ENCODE results near the gene PPP1R3E. TPM values are rescaled to one million over a fixed set of nuclear protein-coding genes. Genes with fewer than 3 reads are reported as not detected.
A peak's percentile ranks its signal among the peaks of the same experiment; 100 is the strongest.

Gene PPP1R3E
- total and polyA plus RNA-seq, 5 donors, result 6.1 to 15.3 (median 9.6) TPM

DNA sequence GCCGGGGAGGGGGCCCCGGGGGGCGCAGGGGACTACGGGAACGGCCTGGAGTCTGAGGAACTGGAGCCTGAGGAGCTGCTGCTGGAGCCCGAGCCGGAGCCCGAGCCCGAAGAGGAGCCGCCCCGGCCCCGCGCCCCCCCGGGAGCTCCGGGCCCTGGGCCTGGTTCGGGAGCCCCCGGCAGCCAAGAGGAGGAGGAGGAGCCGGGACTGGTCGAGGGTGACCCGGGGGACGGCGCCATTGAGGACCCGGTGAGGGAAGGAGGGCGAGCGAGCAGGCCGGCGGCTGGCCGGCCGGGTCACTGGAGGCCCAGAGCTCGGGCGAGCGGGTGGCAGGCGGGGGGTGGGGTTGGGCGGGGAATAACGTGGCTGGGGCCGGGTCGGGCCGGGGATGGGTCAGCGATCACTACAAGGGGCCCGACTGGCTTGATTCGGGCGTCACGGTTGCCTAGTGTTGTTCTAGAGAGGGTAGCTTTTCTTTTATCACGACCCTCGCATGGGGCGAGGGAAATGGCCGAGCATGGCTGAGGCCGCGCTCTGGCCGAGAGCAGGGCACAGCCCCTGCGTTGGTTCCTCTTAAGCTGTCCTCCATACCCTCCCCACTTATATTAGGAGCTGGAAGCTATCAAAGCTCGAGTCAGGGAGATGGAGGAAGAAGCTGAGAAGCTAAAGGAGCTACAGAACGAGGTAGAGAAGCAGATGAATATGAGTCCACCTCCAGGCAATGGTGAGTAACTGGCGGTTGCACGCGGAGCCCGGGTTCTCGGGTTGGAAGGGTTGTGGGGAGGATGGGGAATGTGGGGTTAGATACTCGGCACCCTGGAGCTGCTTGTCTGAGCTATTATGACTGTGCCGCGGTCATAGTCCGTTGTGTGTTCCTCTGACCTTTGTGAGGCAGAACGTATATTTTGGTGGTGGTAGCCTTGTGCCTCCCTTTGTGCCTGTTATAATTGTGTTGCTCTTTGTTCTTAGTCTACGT lies 19.2 kb upstream of the PPP1R3E start:
- Histone ChIP-seq H3K4me1 (ENCODE audit: control insufficient read depth, insufficient read depth, low read length) (peaks cover 4% of the 10 kb centered on the region), H3K27ac (ENCODE audit: low read length) (peak overlapping the region; percentile 99), H3K9me3 (ENCODE audit: control insufficient read depth, low read length) (no peaks in the 10 kb centered on the region), H3K27me3 (ENCODE audit: control insufficient read depth, insufficient read depth) (no peaks in the 10 kb centered on the region), H3K4me3 (ENCODE audit: low read length) (peak overlapping the region; percentile 97)
- intact Hi-C loops (cut with DNase I), result loop anchor here (5.0 to 10.0 kb wide), 5 partner anchors 123 to 243 kb away; partner anchors contain the start of genes AP1G2 (in 2 of the 4) and NGDN (in 1 of the 4)
- WGBS, result under 1% methylated on average over 63 of the region's 64 CpGs
- peak; percentile 60 to 85 (median 83) for DNase-seq
- peak; percentile 15 to 34 for ATAC-seq

DNA sequence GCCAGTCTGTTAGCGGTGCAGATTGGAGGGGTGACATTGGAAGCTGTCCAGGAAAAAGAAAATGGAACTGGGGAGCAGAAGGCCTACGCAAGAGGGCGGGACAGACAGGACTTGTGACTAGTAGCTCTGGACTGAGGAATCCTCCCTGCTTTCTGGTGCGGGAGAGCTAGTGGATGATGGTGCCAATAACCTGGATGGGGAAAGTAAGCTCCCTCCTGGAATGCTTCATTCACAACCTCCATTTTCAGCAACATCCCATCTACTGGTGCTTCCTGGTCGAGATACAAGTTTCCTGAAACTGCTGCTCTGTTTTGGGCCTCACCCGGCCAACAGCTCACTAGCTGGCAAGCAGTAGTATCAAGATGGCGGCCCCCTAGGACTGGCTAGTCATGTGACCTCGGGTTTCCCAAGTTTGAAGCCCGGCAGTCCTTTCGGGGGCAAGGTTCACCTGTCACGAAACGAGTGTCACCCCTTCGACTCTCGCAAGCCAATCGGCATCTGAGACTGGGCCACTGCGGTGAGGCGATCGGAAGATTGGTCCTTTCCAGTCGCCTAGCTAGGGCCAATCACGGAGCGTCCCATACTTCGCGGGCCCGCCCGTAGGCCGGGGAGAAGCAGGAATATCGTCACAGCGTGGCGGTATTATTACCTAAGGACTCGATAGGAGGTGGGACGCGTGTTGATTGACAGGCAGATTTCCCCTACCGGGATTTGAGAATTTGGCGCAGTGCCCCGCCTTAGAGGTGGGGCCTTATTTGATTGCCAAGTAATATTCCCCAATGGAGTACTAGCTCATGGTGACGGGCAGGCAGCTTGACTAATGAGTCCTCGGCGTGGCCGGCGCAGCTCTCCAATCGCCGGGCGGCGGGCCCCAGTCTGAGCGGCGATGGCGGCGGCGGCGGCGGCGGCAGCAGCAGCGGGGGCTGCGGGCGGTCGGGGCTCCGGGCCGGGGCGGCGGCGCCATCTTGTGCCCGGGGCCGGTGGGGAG lies 18.2 kb upstream of the PPP1R3E start, which contains the start of gene PABPN1:
PABPN1 (plus strand) TSS at position 874 of the 988 bp plus-strand sequence; CDS start at position 887, 13 bp downstream.
- intact Hi-C loops (cut with DNase I), result loop anchor here (5.0 to 10.0 kb wide), 5 partner anchors 124 to 244 kb away; partner anchors contain the start of genes AP1G2 (in 2 of the 4) and NGDN (in 1 of the 4)
- H3K27ac ChIP-seq (ENCODE audit: low read length), result peak within 1 kb of the TSS; percentile 99
- peak within 1 kb of the TSS; percentile 97 for H3K4me3 ChIP-seq (ENCODE audit: low read length)
- no peaks in the 10 kb centered on the region for H3K9me3 ChIP-seq (ENCODE audit: control insufficient read depth, low read length)
- ATAC-seq, result peak; percentile 96
- peak; percentile 98 to 99 (median 98) for DNase-seq
- H3K27me3 ChIP-seq (ENCODE audit: control insufficient read depth, insufficient read depth), result no peaks in the 10 kb centered on the region
- H3K4me1 ChIP-seq (ENCODE audit: control insufficient read depth, insufficient read depth, low read length), result peaks cover 4% of the 10 kb centered on the region
- 4% methylated on average over 63 of the region's 63 CpGs for WGBS

DNA sequence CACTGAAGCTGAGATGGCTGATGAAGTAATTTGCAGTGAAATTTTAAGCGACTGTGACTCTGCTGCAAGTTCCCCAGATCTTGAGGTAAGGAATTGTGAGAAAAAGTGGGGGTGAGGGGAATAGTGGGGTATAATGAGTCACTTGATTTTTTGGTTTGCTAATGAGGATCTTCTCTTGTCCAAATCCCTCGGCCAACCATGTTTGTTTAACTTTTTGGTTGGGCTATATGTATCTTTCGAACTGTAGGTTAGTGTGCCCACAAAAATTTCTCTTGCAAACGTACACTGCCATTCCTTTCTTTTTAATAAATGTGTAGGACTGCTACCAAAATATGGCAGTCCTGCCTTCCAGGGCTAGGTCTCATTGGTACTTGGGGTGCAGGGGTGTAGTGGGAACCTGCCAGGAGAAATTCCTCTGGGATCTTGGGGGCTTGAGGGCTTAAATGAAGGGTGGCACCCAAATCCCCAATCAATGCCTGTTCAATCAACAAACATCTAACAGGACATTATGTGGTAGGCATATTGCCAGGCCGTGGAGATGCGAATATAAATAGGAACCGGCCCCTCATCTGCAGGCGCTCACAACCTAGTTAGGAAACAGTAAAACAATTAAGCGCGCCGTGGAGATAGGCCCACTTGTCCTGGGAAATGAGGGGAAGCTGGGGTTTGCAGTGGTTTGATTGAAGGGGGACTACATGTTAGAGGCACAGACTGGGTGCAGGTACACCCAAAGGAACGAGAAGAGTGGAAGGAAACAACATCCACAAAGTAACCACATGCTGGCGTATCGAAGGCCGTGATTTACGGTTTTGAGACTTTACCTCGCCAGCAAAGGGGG lies 17.3 kb upstream of the PPP1R3E start:
- DNase-seq (peak in 1 of 3 donors; percentile 19), ATAC-seq (no peak)
- H3K4me1 ChIP-seq (ENCODE audit: control insufficient read depth, insufficient read depth, low read length), result peaks cover 4% of the 10 kb centered on the region
- H3K27ac ChIP-seq (ENCODE audit: low read length), result peak overlapping the region; percentile 99
- 90% methylated on average over 17 of the region's 17 CpGs for WGBS
- peak overlapping the region; percentile 50 for H3K4me3 ChIP-seq (ENCODE audit: low read length)
- H3K9me3 ChIP-seq (ENCODE audit: control insufficient read depth, low read length), result no peaks in the 10 kb centered on the region
- intact Hi-C loops (cut with DNase I), result loop anchor here (5.0 to 10.0 kb wide), 5 partner anchors 125 to 245 kb away; partner anchors contain the start of genes AP1G2 (in 2 of the 4) and NGDN (in 1 of the 4)
- no peaks in the 10 kb centered on the region for H3K27me3 ChIP-seq (ENCODE audit: control insufficient read depth, insufficient read depth)

DNA sequence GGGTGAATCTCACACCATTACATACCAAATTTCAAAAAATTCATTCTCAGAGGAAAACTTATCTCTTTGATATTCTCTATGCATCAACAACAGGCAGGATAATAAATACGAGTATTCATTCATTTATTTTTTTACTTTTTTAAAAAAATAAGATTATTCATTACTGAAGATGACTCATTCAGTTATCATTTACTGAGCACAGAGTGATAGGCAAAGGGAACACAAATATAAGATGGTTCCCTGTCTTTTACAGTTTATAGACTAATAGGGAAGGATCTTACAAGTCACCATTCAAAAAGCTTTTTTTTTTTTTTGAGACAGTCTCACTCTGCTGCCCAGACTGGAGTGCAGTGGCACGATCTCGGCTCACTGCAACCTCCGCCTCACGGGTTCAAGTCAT lies 13.6 kb upstream of the PPP1R3E start:
- Histone ChIP-seq H3K9me3 (ENCODE audit: control insufficient read depth, low read length) (no peaks in the 10 kb centered on the region), H3K4me1 (ENCODE audit: control insufficient read depth, insufficient read depth, low read length) (peaks cover 4% of the 10 kb centered on the region), H3K27ac (ENCODE audit: low read length) (no peak overlapping the region), H3K4me3 (ENCODE audit: low read length) (no peak overlapping the region), H3K27me3 (ENCODE audit: control insufficient read depth, insufficient read depth) (no peaks in the 10 kb centered on the region)
- WGBS, result 86% methylated on average over 5 of the region's 5 CpGs
- no peak for ATAC-seq
- intact Hi-C loops (cut with DNase I), result no loop called here
- DNase-seq, result peak in 1 of 3 donors; percentile 36

DNA sequence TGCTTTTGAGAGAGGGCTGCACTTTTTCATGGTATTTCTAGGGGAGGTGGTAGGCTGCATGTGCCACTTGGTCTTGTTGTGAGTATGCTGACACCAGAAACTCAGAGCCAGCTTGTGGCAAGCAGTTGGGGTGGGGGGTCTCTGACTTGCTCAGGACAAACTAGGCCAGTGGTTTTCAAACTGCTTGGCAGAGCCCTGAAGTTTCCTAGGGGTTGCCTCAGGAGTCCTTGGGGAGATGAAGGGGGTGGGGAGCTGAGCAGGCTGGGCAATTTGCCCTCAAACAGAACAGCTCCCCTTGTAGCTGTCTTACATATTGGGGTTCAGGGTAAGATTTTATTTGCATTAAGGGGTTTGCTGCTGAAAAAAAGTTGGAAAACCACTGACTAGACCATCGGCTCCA lies 7.9 kb upstream of the PPP1R3E start:
- ATAC-seq (no peak), DNase-seq (no peak)
- intact Hi-C loops (cut with DNase I), result no loop called here
- Histone ChIP-seq H3K27ac (ENCODE audit: low read length) (no peak overlapping the region), H3K4me3 (ENCODE audit: low read length) (no peak overlapping the region), H3K27me3 (ENCODE audit: control insufficient read depth, insufficient read depth) (no peaks in the 10 kb centered on the region), H3K9me3 (ENCODE audit: control insufficient read depth, low read length) (no peaks in the 10 kb centered on the region), H3K4me1 (ENCODE audit: control insufficient read depth, insufficient read depth, low read length) (peaks cover 2% of the 10 kb centered on the region)
- 88% methylated on average over 1 of the region's 1 CpG for WGBS

DNA sequence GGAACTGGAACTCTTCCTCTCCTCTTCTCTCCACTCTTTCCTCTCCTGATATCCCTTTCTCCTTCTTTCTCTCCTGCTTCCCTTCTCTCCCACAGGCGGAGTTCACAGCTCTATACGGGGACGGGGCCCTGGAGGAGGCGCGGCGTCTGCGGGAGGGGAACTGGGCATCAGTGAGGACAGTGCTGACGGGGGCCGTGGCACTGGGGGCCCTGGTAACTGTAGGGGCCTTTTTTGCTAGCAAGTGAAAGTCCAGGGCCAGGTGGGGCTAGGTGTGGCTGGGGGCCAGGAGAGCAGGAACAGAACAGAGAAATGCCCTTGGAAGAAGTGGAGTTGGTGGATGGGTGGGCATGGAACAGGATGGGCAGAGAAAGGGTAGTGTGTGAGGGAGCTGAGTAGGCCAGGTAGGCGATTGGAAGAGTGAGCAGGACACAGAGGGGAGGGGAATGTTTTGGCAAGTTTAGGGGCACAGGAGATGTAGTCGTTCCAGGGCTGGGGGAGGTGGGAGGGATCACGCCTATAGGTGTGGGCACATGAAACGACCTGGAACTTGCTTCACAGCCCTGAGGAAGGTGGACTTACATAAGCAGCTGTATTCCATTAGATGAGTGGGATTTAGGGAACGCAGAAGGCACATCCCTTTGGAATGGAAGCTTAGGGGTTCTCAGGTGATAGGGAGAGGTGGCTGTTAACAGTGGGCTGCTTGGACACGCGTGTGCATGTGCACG lies 6.2 kb upstream of the PPP1R3E start:
- intact Hi-C loops (cut with DNase I), result no loop called here
- Histone ChIP-seq H3K4me3 (ENCODE audit: low read length) (no peak overlapping the region), H3K27ac (ENCODE audit: low read length) (no peak overlapping the region), H3K4me1 (ENCODE audit: control insufficient read depth, insufficient read depth, low read length) (peaks cover 2% of the 10 kb centered on the region), H3K27me3 (ENCODE audit: control insufficient read depth, insufficient read depth) (no peaks in the 10 kb centered on the region), H3K9me3 (ENCODE audit: control insufficient read depth, low read length) (no peaks in the 10 kb centered on the region)
- DNase-seq (peak in 1 of 3 donors; percentile 40), ATAC-seq (no peak)
- WGBS, result 86% methylated on average over 17 of the region's 17 CpGs

DNA sequence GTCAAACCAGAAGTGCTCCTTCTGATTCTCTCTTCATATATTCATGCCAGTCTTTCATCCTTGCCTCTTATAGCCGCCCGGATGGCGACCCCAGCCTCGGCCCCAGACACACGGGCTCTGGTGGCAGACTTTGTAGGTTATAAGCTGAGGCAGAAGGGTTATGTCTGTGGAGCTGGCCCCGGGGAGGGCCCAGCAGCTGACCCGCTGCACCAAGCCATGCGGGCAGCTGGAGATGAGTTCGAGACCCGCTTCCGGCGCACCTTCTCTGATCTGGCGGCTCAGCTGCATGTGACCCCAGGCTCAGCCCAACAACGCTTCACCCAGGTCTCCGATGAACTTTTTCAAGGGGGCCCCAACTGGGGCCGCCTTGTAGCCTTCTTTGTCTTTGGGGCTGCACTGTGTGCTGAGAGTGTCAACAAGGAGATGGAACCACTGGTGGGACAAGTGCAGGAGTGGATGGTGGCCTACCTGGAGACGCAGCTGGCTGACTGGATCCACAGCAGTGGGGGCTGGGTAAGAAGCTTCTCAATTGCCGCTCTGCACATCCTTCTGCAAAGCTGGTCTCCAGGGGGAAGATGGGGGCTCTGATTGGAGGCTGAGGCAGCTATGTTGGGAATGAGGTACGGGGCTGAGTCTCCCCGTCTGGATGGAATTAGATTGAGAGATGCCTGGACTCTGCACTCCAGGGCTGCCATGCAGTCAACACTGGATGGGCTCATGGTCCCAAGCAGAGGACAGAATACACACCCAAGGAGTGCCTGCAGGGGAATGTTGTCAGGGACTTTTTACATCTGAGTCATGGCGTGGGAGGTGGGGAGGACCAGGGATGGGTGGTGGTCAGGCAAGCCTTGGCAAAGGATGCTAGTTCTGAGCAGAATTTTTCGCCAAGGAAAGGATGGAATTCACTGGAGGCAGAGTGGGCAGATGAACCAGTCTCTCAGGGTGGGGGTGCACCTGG lies 5.3 kb upstream of the PPP1R3E start:
- Histone ChIP-seq H3K4me1 (ENCODE audit: control insufficient read depth, insufficient read depth, low read length) (peaks cover 4% of the 10 kb centered on the region), H3K27me3 (ENCODE audit: control insufficient read depth, insufficient read depth) (no peaks in the 10 kb centered on the region), H3K9me3 (ENCODE audit: control insufficient read depth, low read length) (no peaks in the 10 kb centered on the region), H3K27ac (ENCODE audit: low read length) (no peak overlapping the region), H3K4me3 (ENCODE audit: low read length) (no peak overlapping the region)
- no peak for DNase-seq
- WGBS, result 87% methylated on average over 22 of the region's 22 CpGs
- no peak for ATAC-seq
- intact Hi-C loops (cut with DNase I), result no loop called here

DNA sequence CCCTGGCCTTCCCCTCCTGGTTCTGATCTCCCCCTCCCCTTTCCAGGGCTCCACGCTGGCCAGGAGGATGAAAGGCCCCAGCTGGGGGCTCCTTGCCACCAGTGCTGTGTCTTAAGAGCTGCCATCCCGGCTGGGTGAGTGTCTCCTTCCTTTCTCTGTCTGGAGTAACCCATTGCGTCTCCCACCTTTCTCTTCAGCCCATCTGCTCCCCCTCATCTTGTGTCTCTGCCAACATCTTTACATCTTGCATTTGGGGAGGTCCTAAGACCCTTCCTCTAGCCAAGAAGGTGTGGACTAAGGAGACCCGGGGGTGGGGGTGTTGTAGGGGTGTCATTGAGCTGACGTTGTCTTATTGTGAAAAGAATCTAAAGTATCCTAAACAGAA lies 4.5 kb upstream of the PPP1R3E start:
- Histone ChIP-seq H3K4me3 (ENCODE audit: low read length) (peak overlapping the region; percentile 79), H3K9me3 (ENCODE audit: control insufficient read depth, low read length) (no peaks in the 10 kb centered on the region), H3K27ac (ENCODE audit: low read length) (peak overlapping the region; percentile 86), H3K4me1 (ENCODE audit: control insufficient read depth, insufficient read depth, low read length) (peaks cover 6% of the 10 kb centered on the region), H3K27me3 (ENCODE audit: control insufficient read depth, insufficient read depth) (no peaks in the 10 kb centered on the region)
- intact Hi-C loops (cut with DNase I), result no loop called here
- DNase-seq, result no peak
- 7% methylated on average over 5 of the region's 5 CpGs for WGBS
- ATAC-seq, result no peak

All from right cardiac atrium (tissue), 5 donors.